Endothelial cell of umbilical vein (primary cell): ENCODE results near the gene EFNB1.
A peak's percentile ranks its signal among the peaks of the same experiment; 100 is the strongest.

ENCODE experiments used
- EZH2 ChIP-seq: IDR thresholded peaks from 2 replicates; pipeline ENCODE4 v1.6.1; 2012; ENCODE audit warnings: borderline replicate concordance, low read depth, mild to moderate bottlenecking, moderate library complexity, low read length, inconsistent platforms; ENCODE audit not compliant: severe bottlenecking
- JUN ChIP-seq: IDR thresholded peaks from 2 replicates; pipeline ENCODE4 v1.6.1; 2011; ENCODE audit warnings: borderline replicate concordance, low read depth; ENCODE audit not compliant: insufficient read length, insufficient read depth
- MYC ChIP-seq: IDR thresholded peaks from one replicate; pipeline ENCODE4 v1.6.1; 2011; ENCODE audit warnings: mild to moderate bottlenecking, low read depth, low read length
- POLR2A ChIP-seq: IDR thresholded peaks from 2 replicates; pipeline ENCODE4 v1.6.1; 2012; ENCODE audit warnings: low read depth, mild to moderate bottlenecking, control low read depth, low read length
- POLR2AphosphoS5 ChIP-seq: IDR thresholded peaks from 2 replicates; pipeline ENCODE4 v1.6.1; 2012; ENCODE audit warnings: low read depth, mild to moderate bottlenecking, control low read depth, low read length, moderate library complexity; ENCODE audit not compliant: insufficient read depth
- TF ChIP-seq, protein P1 (sequence below), 2 donors: IDR thresholded peaks; 1 replicate in 1 of 2; 2 replicates in 1 of 2; pipeline ENCODE4 v1.5.1; 2011; ENCODE audit warnings: low read length in 2 of 2, mild to moderate bottlenecking in 2 of 2, moderate library complexity in 2 of 2, control low read depth in 1 of 2, inconsistent platforms in 1 of 2, low read depth in 1 of 2; ENCODE audit not compliant: insufficient read depth in 1 of 2; ENCODE audit errors: extremely low read depth in 1 of 2

DNA sequence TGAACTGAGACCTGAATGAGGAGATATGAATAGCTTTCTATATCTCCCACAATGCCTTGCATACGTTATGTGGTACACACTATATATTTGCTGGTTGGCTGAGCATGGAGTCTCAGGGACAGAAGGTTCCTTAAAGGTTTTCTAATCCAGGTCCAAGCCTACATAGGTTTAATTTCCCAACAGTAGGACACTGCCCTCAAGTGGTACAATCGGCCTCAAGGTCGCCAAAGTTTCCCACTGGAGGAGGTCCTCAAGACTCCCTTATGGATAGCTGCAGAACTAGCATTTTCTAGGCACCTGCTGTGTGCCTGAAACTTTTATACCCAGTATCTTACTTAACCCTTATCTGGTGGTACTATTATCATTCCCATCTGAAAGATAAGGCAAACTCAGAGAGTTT lies 21.0 kb upstream of the EFNB1 start:
- no peak for TF ChIP-seq POLR2A
- TF ChIP-seq, protein P1, sequence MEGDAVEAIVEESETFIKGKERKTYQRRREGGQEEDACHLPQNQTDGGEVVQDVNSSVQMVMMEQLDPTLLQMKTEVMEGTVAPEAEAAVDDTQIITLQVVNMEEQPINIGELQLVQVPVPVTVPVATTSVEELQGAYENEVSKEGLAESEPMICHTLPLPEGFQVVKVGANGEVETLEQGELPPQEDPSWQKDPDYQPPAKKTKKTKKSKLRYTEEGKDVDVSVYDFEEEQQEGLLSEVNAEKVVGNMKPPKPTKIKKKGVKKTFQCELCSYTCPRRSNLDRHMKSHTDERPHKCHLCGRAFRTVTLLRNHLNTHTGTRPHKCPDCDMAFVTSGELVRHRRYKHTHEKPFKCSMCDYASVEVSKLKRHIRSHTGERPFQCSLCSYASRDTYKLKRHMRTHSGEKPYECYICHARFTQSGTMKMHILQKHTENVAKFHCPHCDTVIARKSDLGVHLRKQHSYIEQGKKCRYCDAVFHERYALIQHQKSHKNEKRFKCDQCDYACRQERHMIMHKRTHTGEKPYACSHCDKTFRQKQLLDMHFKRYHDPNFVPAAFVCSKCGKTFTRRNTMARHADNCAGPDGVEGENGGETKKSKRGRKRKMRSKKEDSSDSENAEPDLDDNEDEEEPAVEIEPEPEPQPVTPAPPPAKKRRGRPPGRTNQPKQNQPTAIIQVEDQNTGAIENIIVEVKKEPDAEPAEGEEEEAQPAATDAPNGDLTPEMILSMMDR (IDR thresholded peaks at IDR 0.05; ENCODE audit: extremely low read depth in 1 of 2, insufficient read depth in 1 of 2, low read depth in 1 of 2, low read length in 2 of 2): peak; percentile 10 to 27
- no peak for TF ChIP-seq EZH2
- TF ChIP-seq POLR2AphosphoS5: no peak
- TF ChIP-seq MYC: no peak
- no peak for TF ChIP-seq JUN
